ENCODE results near the gene ARAF. TPM values are rescaled to one million over a fixed set of nuclear protein-coding genes. Genes with fewer than 3 reads are reported as not detected.

Gene ARAF
- total and polyA plus RNA-seq, 2 of the 8 experiments (the other 6 are each of a cell fraction or from before 2014, with no cell fraction given): 39.0 to 45.2 TPM

GRCh38 chrX:47561659-47562151, 700 bp downstream of the ARAF start (continued):
- TF ChIP-seq CHD7 (IDR thresholded peaks at IDR 0.05; ENCODE audit: insufficient replicate concordance, low read length) (no peak), TAF7 (optimal IDR thresholded peaks at IDR 0.05; ENCODE audit: borderline replicate concordance, low read depth, low read length) (no peak), TBP (IDR thresholded peaks at IDR 0.05; ENCODE audit: low read depth, low read length) (no peak), RXRA (IDR thresholded peaks at IDR 0.05; ENCODE audit: insufficient read depth, low read depth, low read length) (no peak), CREB1 (IDR thresholded peaks at IDR 0.05) (no peak), JUN (IDR thresholded peaks at IDR 0.05; ENCODE audit: low read depth, low read length) (no peak), CBX8 (IDR thresholded peaks at IDR 0.05; ENCODE audit: borderline replicate concordance, low read depth, low read length) (no peak), KDM4A (IDR thresholded peaks at IDR 0.05; ENCODE audit: low read depth, low read length, severe bottlenecking) (no peak), EZH2 (IDR thresholded peaks at IDR 0.05; ENCODE audit: low read depth, low read length, severe bottlenecking) (no peak), SP1 (IDR thresholded peaks at IDR 0.05; ENCODE audit: low read depth, low read length) (no peak), ZNF274 (IDR thresholded peaks at IDR 0.05; ENCODE audit: borderline replicate concordance, extremely low read depth, low read length) (no peak), TAF1 (IDR thresholded peaks at IDR 0.05; ENCODE audit: low read depth, low read length) (no peak)

Measured in H1 (cell line).